ENCODE measurements around the gene TMEM220. TPM values are rescaled to one million over a fixed set of nuclear protein-coding genes. Genes with fewer than 3 reads are reported as not detected.

The TMEM220 gene
- total RNA-seq, 6 donors from 2014 or later, result 1.4 to 16.6 (median 6.8) TPM

- no peak for ATAC-seq (ENCODE audit: low FRiP score in 2 of 2)
- WGBS, 2 donors, result 69 to 78% methylated on average over 5 of the region's 5 CpGs
- Histone ChIP-seq H3K4me1 (no peaks in the 10 kb centered on the region), H3K27ac (no peak overlapping the region), H3K27me3 (no peaks in the 10 kb centered on the region), H3K36me3 (no peaks in the 10 kb centered on the region), H3K9me3 (peaks cover 0 to 8% (median 4%) of the 10 kb centered on the region in 4 donors), H3K4me3 (no peak overlapping the region)
- no peak for DNase-seq
- TF ChIP-seq POLR2A (IDR thresholded peaks at IDR 0.05) (no peak), CTCF (IDR thresholded peaks at IDR 0.05) (no peak), EP300 (IDR thresholded peaks at IDR 0.05) (no peak), POLR2AphosphoS5 (IDR thresholded peaks at IDR 0.05) (no peak)
These were observed 46.0 kb upstream of the TMEM220 start for GRCh38 chr17:10775740-10776356.

DNA sequence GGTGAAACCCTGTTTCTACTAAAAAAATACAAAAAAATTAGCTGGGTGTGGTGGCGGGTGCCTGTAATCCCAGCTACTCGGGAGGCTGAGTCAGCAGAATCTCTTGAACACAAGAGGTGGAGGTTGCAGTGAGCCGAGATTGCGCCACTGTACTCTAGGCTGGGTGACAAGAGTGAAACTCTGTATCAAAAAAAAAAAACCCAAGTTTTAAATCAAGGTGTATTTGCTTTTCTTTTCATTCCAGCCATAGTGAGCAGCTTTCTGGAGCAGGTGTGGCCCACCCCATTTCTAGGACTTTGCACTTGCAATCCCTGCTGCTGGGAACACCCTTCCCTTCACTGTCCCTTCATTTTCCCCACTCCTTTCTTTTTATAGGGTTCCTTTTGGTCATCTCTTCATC is 45.2 kb upstream of the TMEM220 start:
- peaks cover 0 to 8% (median 4%) of the 10 kb centered on the region in 4 donors for H3K9me3 ChIP-seq
- DNase-seq (no peak), ATAC-seq (ENCODE audit: low FRiP score in 2 of 2) (no peak)
- H3K27me3 ChIP-seq, result no peaks in the 10 kb centered on the region
- H3K27ac ChIP-seq, result no peak overlapping the region
- no peak for TF ChIP-seq EP300 (IDR thresholded peaks at IDR 0.05)
- no peak for TF ChIP-seq POLR2A (IDR thresholded peaks at IDR 0.05)
- no peak for TF ChIP-seq CTCF (IDR thresholded peaks at IDR 0.05)
- TF ChIP-seq POLR2AphosphoS5 (IDR thresholded peaks at IDR 0.05), result no peak
- no peaks in the 10 kb centered on the region for H3K4me1 ChIP-seq
- 96 to 97% methylated on average over 4 of the region's 4 CpGs for WGBS, 2 donors
- H3K36me3 ChIP-seq, result no peaks in the 10 kb centered on the region
- no peak overlapping the region for H3K4me3 ChIP-seq

DNA sequence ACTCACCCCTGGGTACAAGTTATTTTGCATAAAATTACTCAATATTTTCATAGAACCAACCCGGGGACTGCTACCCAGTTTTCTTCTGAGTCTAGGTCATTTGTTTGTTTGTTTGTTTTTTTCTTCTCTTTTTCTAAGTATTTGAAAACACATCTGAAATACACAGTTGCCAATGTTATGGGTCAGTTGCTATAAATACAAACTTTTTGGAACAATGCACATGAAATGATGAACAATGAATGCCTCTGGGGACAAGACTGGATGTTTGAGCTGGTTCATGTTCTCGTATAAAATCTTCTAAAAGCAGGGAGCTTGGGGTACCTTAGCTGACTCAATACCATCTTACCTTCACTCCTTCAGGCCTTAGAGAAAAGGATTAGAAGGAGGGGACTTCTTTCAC is 43.6 kb upstream of the TMEM220 start:
- Histone ChIP-seq H3K36me3 (no peaks in the 10 kb centered on the region), H3K9me3 (peaks cover 0 to 8% (median 4%) of the 10 kb centered on the region in 4 donors), H3K4me3 (no peak overlapping the region), H3K27ac (no peak overlapping the region), H3K27me3 (no peaks in the 10 kb centered on the region), H3K4me1 (no peaks in the 10 kb centered on the region)
- TF ChIP-seq POLR2AphosphoS5 (IDR thresholded peaks at IDR 0.05) (no peak), EP300 (IDR thresholded peaks at IDR 0.05) (no peak), POLR2A (IDR thresholded peaks at IDR 0.05) (no peak), CTCF (IDR thresholded peaks at IDR 0.05) (no peak)
- ATAC-seq (ENCODE audit: low FRiP score in 2 of 2) (no peak), DNase-seq (no peak)
- 67 to 84% methylated on average over 2 of the region's 2 CpGs for WGBS, 2 donors

DNA sequence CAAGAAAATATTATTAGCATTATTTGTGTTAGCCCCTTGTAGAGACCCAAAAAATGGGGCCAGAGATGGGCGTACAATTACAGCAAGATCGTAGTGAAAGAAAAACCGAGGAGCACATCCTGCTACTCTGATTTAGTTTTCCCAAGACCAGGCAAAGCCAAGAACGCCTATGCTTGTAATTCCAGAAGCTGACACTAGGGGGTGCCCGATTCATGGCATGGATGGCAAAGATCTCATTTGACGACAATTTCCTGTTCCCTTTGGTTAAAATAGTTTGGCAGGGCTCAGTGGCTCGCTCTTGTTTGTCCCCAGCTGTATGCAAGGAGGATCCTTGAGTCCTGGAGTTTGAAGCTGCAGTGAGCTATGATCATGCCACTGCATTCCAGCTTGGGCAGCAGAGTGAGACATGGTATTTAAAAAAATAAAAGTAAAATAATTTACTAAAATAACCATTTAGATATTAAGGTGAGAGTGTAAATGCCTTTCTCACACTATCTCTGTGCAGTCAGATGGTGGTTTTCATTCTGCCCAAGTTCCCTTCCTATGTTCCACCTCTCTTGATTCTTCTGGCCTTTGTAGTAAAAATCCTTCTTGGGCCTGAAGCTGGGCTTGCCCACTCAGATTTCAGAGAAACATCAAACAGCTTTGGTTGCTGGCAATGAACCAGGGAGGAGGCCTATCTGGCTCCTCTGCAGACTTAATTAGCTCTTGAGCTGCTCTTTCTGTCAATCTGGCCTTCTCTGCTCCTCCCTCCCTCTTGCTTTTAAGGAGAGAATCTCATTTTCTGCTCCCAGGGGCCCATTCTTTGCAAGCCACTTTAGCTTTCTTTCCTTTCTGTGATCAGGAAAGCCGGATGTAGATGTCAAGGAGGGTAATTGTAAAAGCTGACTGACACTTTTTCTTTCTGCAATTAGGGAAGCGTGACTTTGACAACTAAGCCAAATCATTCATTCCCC is 42.9 kb upstream of the TMEM220 start:
- ATAC-seq (ENCODE audit: low FRiP score in 2 of 2) (no peak), DNase-seq (no peak)
- Histone ChIP-seq H3K4me3 (no peak overlapping the region), H3K9me3 (peaks cover 0 to 8% (median 4%) of the 10 kb centered on the region in 4 donors), H3K36me3 (no peaks in the 10 kb centered on the region), H3K27ac (no peak overlapping the region), H3K4me1 (no peaks in the 10 kb centered on the region), H3K27me3 (no peaks in the 10 kb centered on the region)
- no peak for TF ChIP-seq EP300 (IDR thresholded peaks at IDR 0.05)
- TF ChIP-seq CTCF (IDR thresholded peaks at IDR 0.05), result peak; percentile 21 to 62 (median 30)
- WGBS, 2 donors, result 43 to 46% methylated on average over 9 of the region's 9 CpGs
